Ishikawa (cell line): ENCODE data around the gene IFIH1.

ENCODE experiments used
- CEBPB ChIP-seq: IDR thresholded peaks from 2 replicates; pipeline ENCODE4 v1.6.1; 2012
- CREB1 ChIP-seq: IDR thresholded peaks from 2 replicates; pipeline ENCODE4 v1.6.1; 2012; ENCODE audit warnings: low read depth
- EGR1 ChIP-seq: IDR thresholded peaks from 2 replicates; pipeline ENCODE4 v1.6.1; 2012
- EP300 ChIP-seq: IDR thresholded peaks from 2 replicates; pipeline ENCODE4 v1.6.1; 2012; ENCODE audit warnings: borderline replicate concordance
- FOXM1 ChIP-seq: IDR thresholded peaks from 2 replicates; pipeline ENCODE4 v1.6.1; 2012; ENCODE audit warnings: low read depth, borderline replicate concordance
- NFIC ChIP-seq: IDR thresholded peaks from 2 replicates; pipeline ENCODE4 v1.6.1; 2012
- RAD21 ChIP-seq: IDR thresholded peaks from 2 replicates; pipeline ENCODE4 v1.6.1; 2012; ENCODE audit warnings: low read depth
- TAF1 ChIP-seq: IDR thresholded peaks from 2 replicates; pipeline ENCODE4 v1.6.1; 2012; ENCODE audit warnings: low read depth, mild to moderate bottlenecking
- TCF12 ChIP-seq: IDR thresholded peaks from 2 replicates; pipeline ENCODE4 v1.6.1; 2012; ENCODE audit warnings: low read depth
- TEAD4 ChIP-seq: IDR thresholded peaks from 2 replicates; pipeline ENCODE4 v1.6.1; 2012
- YY1 ChIP-seq: IDR thresholded peaks from 2 replicates; pipeline ENCODE4 v1.6.1; 2012; ENCODE audit warnings: low read depth
- ZBTB7A ChIP-seq: IDR thresholded peaks from 2 replicates; pipeline ENCODE4 v1.6.1; 2012; ENCODE audit warnings: low read depth
- TF ChIP-seq, protein P1 (sequence below): IDR thresholded peaks from 2 replicates; pipeline ENCODE4 v1.6.1; 2012; ENCODE audit warnings: low read depth, mild to moderate bottlenecking
- TF ChIP-seq, protein P2 (sequence below): IDR thresholded peaks from 2 replicates; pipeline ENCODE4 v1.6.1; 2012
- TF ChIP-seq, protein P3 (sequence below): IDR thresholded peaks from 2 replicates; pipeline ENCODE4 v1.6.1; 2012

Gene IFIH1

DNA sequence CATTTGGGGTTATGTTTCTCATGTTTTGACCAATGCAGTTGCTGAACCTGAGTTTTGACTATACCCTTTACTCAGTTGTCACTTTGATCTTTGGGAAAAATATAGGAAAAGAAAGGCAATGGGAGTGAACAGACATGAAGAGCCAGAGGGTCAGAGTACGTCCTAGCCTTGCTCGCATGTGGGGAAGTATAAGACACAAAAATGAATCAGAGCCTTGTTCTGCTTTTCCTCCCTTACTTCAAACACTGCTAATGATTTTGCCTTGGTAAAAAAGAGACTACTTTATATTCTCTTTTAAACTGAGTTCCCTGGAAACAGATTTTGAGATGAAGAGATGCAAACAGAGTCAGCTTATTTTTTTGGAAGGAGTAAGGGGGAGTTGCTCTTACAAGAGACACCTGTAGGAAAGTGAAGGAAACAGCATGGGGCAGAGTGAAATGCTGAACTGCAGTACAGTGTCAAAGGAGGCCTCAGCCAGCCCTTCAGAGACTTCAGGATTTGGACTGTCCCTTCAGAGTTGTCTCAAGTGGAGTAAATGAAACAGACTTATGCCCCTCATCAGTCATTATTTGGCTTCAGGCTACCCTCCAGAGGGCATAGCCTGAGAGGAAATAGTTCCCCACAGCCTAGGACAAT, 64.1 kb downstream of the IFIH1 start:
- no peak for TF ChIP-seq NFIC
- TF ChIP-seq, protein P1, sequence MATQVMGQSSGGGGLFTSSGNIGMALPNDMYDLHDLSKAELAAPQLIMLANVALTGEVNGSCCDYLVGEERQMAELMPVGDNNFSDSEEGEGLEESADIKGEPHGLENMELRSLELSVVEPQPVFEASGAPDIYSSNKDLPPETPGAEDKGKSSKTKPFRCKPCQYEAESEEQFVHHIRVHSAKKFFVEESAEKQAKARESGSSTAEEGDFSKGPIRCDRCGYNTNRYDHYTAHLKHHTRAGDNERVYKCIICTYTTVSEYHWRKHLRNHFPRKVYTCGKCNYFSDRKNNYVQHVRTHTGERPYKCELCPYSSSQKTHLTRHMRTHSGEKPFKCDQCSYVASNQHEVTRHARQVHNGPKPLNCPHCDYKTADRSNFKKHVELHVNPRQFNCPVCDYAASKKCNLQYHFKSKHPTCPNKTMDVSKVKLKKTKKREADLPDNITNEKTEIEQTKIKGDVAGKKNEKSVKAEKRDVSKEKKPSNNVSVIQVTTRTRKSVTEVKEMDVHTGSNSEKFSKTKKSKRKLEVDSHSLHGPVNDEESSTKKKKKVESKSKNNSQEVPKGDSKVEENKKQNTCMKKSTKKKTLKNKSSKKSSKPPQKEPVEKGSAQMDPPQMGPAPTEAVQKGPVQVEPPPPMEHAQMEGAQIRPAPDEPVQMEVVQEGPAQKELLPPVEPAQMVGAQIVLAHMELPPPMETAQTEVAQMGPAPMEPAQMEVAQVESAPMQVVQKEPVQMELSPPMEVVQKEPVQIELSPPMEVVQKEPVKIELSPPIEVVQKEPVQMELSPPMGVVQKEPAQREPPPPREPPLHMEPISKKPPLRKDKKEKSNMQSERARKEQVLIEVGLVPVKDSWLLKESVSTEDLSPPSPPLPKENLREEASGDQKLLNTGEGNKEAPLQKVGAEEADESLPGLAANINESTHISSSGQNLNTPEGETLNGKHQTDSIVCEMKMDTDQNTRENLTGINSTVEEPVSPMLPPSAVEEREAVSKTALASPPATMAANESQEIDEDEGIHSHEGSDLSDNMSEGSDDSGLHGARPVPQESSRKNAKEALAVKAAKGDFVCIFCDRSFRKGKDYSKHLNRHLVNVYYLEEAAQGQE: no peak
- no peak for TF ChIP-seq ZBTB7A
- TF ChIP-seq YY1: no peak
- no peak for TF ChIP-seq RAD21
- no peak for TF ChIP-seq EGR1
- TF ChIP-seq EP300: no peak
- TF ChIP-seq TCF12: no peak
- TF ChIP-seq, protein P2, sequence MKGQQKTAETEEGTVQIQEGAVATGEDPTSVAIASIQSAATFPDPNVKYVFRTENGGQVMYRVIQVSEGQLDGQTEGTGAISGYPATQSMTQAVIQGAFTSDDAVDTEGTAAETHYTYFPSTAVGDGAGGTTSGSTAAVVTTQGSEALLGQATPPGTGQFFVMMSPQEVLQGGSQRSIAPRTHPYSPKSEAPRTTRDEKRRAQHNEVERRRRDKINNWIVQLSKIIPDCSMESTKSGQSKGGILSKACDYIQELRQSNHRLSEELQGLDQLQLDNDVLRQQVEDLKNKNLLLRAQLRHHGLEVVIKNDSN: no peak
- no peak for TF ChIP-seq TEAD4
- no peak for TF ChIP-seq TAF1
- no peak for TF ChIP-seq CREB1

DNA sequence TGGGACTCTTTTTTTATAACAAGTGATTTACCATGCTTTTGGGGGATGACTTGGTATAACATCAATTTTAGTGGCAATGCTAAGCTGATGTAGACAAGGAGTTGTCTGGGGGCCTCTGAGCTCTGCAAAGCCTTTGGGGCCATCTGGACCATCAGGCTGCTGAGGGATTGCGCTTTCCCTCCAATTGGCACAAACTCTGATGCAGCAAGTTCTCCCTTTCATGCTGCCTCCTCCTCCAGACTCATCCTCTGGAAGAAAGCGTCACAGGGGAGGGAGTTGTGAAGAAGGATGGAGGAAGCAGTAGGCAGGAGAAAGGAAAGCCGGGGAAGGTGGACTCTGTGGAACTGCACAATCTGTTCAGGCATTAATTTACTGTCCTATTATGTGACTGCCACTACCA, 65.0 kb downstream of the IFIH1 start:
- TF ChIP-seq NFIC: no peak
- TF ChIP-seq EGR1: no peak
- no peak for TF ChIP-seq ZBTB7A
- TF ChIP-seq, protein P2: no peak
- TF ChIP-seq EP300: no peak
- TF ChIP-seq TCF12: no peak
- TF ChIP-seq TAF1: no peak
- TF ChIP-seq RAD21: no peak
- TF ChIP-seq, protein P3, sequence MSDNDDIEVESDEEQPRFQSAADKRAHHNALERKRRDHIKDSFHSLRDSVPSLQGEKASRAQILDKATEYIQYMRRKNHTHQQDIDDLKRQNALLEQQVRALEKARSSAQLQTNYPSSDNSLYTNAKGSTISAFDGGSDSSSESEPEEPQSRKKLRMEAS: no peak
- no peak for TF ChIP-seq TEAD4

DNA sequence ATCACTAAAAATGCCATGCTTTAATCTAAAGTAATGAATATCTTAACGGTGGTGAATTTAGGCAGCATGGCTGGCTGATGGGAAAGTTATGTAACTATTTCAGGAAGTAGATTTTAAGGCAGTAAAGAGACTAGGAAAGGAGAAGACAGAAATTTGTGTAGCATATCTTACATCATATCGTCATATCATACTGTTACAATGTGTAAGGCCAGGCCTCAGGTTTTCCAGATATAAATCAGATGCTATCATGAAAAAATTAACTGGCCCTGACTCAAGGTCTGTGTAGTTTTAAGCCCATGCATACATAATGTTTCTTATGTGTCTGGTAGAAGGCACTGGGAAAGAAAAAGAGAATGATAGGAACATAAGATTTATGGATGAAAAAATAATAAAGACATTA, 66.3 kb downstream of the IFIH1 start:
- TF ChIP-seq TCF12 (no peak), TAF1 (no peak), RAD21 (no peak), YY1 (no peak)

DNA sequence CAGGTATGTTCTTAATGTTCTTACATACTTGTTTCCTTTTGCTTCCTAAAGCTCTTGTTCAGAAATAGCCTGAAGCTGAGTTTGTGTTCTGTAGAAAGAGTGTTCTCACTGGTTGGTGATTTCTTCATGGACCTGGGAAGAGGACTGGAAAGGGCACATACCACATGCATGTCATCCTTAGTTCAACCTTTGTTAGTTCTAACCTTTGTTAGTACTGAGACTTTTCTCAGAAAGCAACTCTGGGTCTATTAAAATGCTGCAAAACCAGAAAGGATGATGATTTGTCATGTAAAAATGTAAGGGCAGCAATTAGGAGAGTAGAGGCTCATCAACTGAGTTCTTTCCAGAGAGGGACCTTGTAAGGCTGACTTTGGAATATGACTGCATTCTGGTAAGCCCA, 72.7 kb downstream of the IFIH1 start:
- no peak for TF ChIP-seq ZBTB7A
- no peak for TF ChIP-seq EGR1
- TF ChIP-seq, protein P1: no peak

DNA sequence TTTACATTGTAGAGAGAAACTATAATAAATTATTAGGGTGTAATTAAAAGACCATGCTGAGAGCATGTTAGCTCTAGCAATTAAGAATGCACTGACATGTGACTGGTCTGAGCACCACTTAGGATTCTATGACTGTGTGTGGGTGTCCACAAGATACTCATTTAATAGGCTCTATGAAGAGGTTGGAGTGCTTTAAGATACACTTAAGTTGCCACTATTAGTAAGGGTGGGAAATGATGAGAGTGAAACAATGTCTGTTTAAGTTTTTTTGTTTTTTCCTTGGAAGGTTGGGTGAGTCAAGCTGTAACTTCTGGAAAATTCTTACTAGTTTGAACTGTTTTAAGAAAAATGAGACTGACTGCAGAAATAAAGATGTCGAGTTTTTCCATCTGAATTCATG, 73.4 kb downstream of the IFIH1 start:
- TF ChIP-seq FOXM1: no peak
- no peak for TF ChIP-seq ZBTB7A
- TF ChIP-seq, protein P3: no peak
- TF ChIP-seq, protein P1: no peak
- TF ChIP-seq EP300: no peak
- TF ChIP-seq, protein P2: no peak
- no peak for TF ChIP-seq NFIC
- no peak for TF ChIP-seq EGR1
- no peak for TF ChIP-seq CEBPB
- no peak for TF ChIP-seq TEAD4
- no peak for TF ChIP-seq YY1
- no peak for TF ChIP-seq TCF12
- TF ChIP-seq RAD21: no peak
- TF ChIP-seq CREB1: no peak
- no peak for TF ChIP-seq TAF1
